ENCODE results near the gene SLC8A1. TPM values are rescaled to one million over a fixed set of nuclear protein-coding genes. Genes with fewer than 3 reads are reported as not detected.

SLC8A1 gene
- total and polyA plus RNA-seq, 10 of the 15 experiments (the other 5 are each of a cell fraction or from before 2014, with no cell fraction given): under 0.01 to 1.2 (median 0.01) TPM; not detected in 3

DNA sequence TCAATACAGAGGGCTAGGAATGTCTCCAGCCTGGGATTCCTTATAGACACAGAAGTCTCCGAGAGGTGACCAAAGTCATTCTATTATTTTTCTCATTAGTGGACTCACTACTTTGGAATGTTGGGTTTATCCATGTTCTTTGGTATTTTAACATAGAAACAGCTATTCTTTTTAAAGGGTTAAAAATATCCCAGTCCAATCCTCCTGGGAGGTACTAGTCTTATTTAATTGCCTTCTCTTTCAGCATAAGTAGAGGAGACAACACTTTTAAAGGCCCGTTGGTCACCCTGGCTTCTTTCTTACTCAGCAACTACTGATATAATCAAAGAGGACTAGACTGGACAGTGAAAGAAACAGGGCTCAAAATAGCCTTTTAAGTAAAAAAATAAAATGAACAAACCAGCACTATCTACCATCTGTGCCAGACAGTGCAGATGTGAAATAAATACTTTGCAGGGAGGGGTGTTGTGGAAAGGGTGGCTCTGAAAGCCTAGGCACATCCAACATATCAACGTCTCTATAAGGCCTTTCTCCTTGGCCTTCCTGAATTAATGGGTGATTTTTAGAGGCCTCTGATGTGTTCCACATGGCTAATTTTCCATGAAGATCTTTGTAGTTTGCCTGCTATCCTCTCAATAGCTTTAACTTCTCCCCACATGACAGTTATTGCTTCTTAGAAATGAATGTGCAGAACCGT lies 338.5 kb downstream of the SLC8A1 start:
- H3K27ac ChIP-seq (ENCODE audit: control insufficient read depth, insufficient read depth): no peak overlapping the region
- H3K27me3 ChIP-seq (replicated peaks in 1 of 2; ENCODE audit: control insufficient read depth in 2 of 2, insufficient read depth in 2 of 2, low read length in 1 of 2): no peaks in the 10 kb centered on the region
- no peaks in the 10 kb centered on the region for H3K4me1 ChIP-seq (ENCODE audit: control insufficient read depth, insufficient read depth, low read length)
- intact Hi-C loops (cut with micrococcal nuclease; ENCODE audit: unreplicated experiment): no loop called here
- ChIA-PET SMC1A (ENCODE audit: uncharacterized antibody, unreplicated experiment) (no interaction called here), CTCF (no interaction called here), POLR2A (no interaction called here), RAD21 (ENCODE audit: unreplicated experiment) (no interaction called here)
- H3K9me3 ChIP-seq (replicated peaks; ENCODE audit: control insufficient read depth, insufficient read depth, low read length): no peaks in the 10 kb centered on the region
- no peak for FAIRE-seq
- no peak for ATAC-seq
- H4K20me1 ChIP-seq (ENCODE audit: control insufficient read depth, insufficient read depth): no peaks in the 10 kb centered on the region
- in situ Hi-C loops (cut with MboI): no loop called here
- H3K9ac ChIP-seq (ENCODE audit: control insufficient read depth, insufficient read depth, low read length): no peak overlapping the region
- no peak overlapping the region for H2AFZ ChIP-seq (ENCODE audit: control insufficient read depth, low read depth, low read length)
- H3K79me2 ChIP-seq (ENCODE audit: control insufficient read depth, insufficient read depth, low read length): no peaks in the 10 kb centered on the region
- TF ChIP-seq BHLHE40 (IDR thresholded peaks at IDR 0.05; ENCODE audit: borderline replicate concordance in 1 of 2, low read depth in 2 of 2, low read length in 1 of 2): no peak
- TF ChIP-seq SIX5 (IDR thresholded peaks at IDR 0.05; ENCODE audit: low read depth, low read length, severe bottlenecking): no peak
- TF ChIP-seq CEBPB (IDR thresholded peaks at IDR 0.05; ENCODE audit: borderline replicate concordance in 1 of 2, low read depth in 2 of 2, low read length in 2 of 2): no peak
- no peak for TF ChIP-seq ESRRA (IDR thresholded peaks at IDR 0.05; ENCODE audit: low read length)
- TF ChIP-seq MEF2B (IDR thresholded peaks at IDR 0.05; ENCODE audit: partially characterized antibody, poor library complexity, severe bottlenecking): no peak
- no peak for TF ChIP-seq MXI1 (IDR thresholded peaks at IDR 0.05; ENCODE audit: low read depth, low read length)
- TF ChIP-seq ASH2L (IDR thresholded peaks at IDR 0.05; ENCODE audit: borderline replicate concordance, low read depth): no peak
- TF ChIP-seq RCOR1 (conservative IDR thresholded peaks at IDR 0.05; ENCODE audit: low read depth, low read length): no peak
- TF ChIP-seq, protein P1, sequence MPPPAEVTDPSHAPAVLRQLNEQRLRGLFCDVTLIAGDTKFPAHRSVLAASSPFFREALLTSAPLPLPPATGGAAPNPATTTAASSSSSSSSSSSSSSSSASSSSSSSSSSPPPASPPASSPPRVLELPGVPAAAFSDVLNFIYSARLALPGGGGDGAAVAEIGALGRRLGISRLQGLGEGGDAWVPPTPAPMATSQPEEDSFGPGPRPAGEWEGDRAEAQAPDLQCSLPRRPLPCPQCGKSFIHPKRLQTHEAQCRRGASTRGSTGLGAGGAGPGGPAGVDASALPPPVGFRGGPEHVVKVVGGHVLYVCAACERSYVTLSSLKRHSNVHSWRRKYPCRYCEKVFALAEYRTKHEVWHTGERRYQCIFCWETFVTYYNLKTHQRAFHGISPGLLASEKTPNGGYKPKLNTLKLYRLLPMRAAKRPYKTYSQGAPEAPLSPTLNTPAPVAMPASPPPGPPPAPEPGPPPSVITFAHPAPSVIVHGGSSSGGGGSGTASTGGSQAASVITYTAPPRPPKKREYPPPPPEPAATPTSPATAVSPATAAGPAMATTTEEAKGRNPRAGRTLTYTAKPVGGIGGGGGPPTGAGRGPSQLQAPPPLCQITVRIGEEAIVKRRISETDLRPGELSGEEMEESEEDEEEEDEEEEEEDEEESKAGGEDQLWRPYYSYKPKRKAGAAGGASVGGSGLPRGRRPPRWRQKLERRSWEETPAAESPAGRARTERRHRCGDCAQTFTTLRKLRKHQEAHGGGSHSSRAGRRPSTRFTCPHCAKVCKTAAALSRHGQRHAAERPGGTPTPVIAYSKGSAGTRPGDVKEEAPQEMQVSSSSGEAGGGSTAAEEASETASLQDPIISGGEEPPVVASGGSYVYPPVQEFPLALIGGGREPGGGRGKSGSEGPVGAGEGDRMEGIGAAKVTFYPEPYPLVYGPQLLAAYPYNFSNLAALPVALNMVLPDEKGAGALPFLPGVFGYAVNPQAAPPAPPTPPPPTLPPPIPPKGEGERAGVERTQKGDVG (CRISPR knock-in tag; IDR thresholded peaks at IDR 0.05): no peak
- TF ChIP-seq ZNF274 (IDR thresholded peaks at IDR 0.05; ENCODE audit: insufficient read depth, insufficient read length): no peak
- no peak for TF ChIP-seq TCF3 (IDR thresholded peaks at IDR 0.05; ENCODE audit: borderline replicate concordance, insufficient read depth, low read depth, low read length)
- no peak for TF ChIP-seq JUNB (IDR thresholded peaks at IDR 0.05)
- no peak for TF ChIP-seq POLR2A (IDR thresholded peaks at IDR 0.05; ENCODE audit: low read depth, low read length)
- TF ChIP-seq SREBF2 (IDR thresholded peaks at IDR 0.05; ENCODE audit: low read length): no peak
- no peak for TF ChIP-seq ZSCAN29 (IDR thresholded peaks at IDR 0.05)
- TF ChIP-seq TARDBP (IDR thresholded peaks at IDR 0.05; ENCODE audit: borderline replicate concordance): no peak
- TF ChIP-seq, protein P2, sequence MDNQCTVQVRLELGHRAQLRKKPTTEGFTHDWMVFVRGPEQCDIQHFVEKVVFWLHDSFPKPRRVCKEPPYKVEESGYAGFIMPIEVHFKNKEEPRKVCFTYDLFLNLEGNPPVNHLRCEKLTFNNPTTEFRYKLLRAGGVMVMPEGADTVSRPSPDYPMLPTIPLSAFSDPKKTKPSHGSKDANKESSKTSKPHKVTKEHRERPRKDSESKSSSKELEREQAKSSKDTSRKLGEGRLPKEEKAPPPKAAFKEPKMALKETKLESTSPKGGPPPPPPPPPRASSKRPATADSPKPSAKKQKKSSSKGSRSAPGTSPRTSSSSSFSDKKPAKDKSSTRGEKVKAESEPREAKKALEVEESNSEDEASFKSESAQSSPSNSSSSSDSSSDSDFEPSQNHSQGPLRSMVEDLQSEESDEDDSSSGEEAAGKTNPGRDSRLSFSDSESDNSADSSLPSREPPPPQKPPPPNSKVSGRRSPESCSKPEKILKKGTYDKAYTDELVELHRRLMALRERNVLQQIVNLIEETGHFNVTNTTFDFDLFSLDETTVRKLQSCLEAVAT (IDR thresholded peaks at IDR 0.05): no peak
- TF ChIP-seq, protein P3, sequence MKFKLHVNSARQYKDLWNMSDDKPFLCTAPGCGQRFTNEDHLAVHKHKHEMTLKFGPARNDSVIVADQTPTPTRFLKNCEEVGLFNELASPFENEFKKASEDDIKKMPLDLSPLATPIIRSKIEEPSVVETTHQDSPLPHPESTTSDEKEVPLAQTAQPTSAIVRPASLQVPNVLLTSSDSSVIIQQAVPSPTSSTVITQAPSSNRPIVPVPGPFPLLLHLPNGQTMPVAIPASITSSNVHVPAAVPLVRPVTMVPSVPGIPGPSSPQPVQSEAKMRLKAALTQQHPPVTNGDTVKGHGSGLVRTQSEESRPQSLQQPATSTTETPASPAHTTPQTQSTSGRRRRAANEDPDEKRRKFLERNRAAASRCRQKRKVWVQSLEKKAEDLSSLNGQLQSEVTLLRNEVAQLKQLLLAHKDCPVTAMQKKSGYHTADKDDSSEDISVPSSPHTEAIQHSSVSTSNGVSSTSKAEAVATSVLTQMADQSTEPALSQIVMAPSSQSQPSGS (IDR thresholded peaks at IDR 0.05; ENCODE audit: low read length): no peak
- TF ChIP-seq CREB1 (IDR thresholded peaks at IDR 0.05; ENCODE audit: low read depth): no peak
- H3K4me3 ChIP-seq: no peak overlapping the region
- WGBS (ENCODE audit: insufficient coverage, insufficient replicate concordance, low lambda C conversion rate, missing lambda C conversion rate): 21% methylated on average over 4 of the region's 4 CpGs
- no peaks in the 10 kb centered on the region for H3K36me3 ChIP-seq (ENCODE audit: control insufficient read depth in 2 of 2, insufficient read depth in 2 of 2, low read length in 1 of 2)
- BruUV-seq (replicated peaks): no TSS peak
- DNase-seq (ENCODE audit: low read depth, low spot score): no peak
- no peak overlapping the region for H3K4me2 ChIP-seq (ENCODE audit: control insufficient read depth, insufficient read depth)

Data from GM12878 (cell line).